IMR-90 (cell line): ENCODE results near the gene TMEM131. TPM values are rescaled to one million over a fixed set of nuclear protein-coding genes. Genes with fewer than 3 reads are reported as not detected.

Source experiments
- ATAC-seq: fragments of 200-7000 bp; cut with Tn5 transposase; 2 replicates; pipeline ENCODE4 v1.9.1; 2020; ENCODE audit warnings: low read depth, mild to moderate bottlenecking, moderate library complexity
- BruUV-seq: library from RNA; stranded (reverse); fragments of 400-500 nt; replicated peaks from 2 replicates; lab custom pipeline; 2021; lab: Mats Ljungman, UMichigan
- CTCF ChIA-PET: fragments of 300-600 bp; formaldehyde crosslinking; extraction: SDS; loops from one replicate; lab custom pipeline; 2021; ENCODE audit warnings: antibody characterized with exemption; lab: Yijun Ruan, JAX
- POLR2A ChIA-PET: fragments of 300-600 bp; sonication (Branson Sonifier 250); formaldehyde crosslinking; loops from one replicate; lab custom pipeline; 2022; ENCODE audit warnings: antibody characterized with exemption; ENCODE audit not compliant: unreplicated experiment; lab: Charles Lee
- DNase-seq: peaks from one replicate; pipeline ENCODE4 v3.0.0; 2013
- H2AFZ ChIP-seq: replicated peaks from 2 replicates; pipeline ENCODE3; 2013; ENCODE audit warnings: low read length, mild to moderate bottlenecking; ENCODE audit not compliant: poor library complexity
- H2AK5ac ChIP-seq: 2 replicates; pipeline ENCODE4 v1.6.1; 2013; ENCODE audit warnings: low read depth, low read length, inconsistent platforms
- H2AK9ac ChIP-seq: replicated peaks from 2 replicates; pipeline ENCODE3; 2013; ENCODE audit warnings: mild to moderate bottlenecking, low read depth, low read length, moderate library complexity; ENCODE audit not compliant: poor library complexity
- H2BK120ac ChIP-seq: 2 replicates; pipeline ENCODE4 v1.6.1; 2013; ENCODE audit warnings: low read depth, low read length, inconsistent platforms
- H2BK15ac ChIP-seq: 3 replicates; pipeline ENCODE4 v1.6.1; 2013; ENCODE audit warnings: low read depth, low read length, inconsistent platforms
- H2BK20ac ChIP-seq: 2 replicates; pipeline ENCODE4 v1.6.1; 2013; ENCODE audit warnings: low read depth, mild to moderate bottlenecking, inconsistent platforms, low read length, moderate library complexity
- H2BK5ac ChIP-seq: 2 replicates; pipeline ENCODE4 v1.6.1; 2013; ENCODE audit warnings: mild to moderate bottlenecking, low read depth, low read length, inconsistent platforms; ENCODE audit not compliant: poor library complexity, severe bottlenecking
- H3K14ac ChIP-seq: replicated peaks from 2 replicates; pipeline ENCODE4 v1.6.1; 2013; ENCODE audit warnings: low read depth, low read length, inconsistent platforms
- H3K18ac ChIP-seq: 2 replicates; pipeline ENCODE4 v1.6.1; 2013; ENCODE audit warnings: low read depth, low read length, control low read depth
- H3K23ac ChIP-seq: 2 replicates; pipeline ENCODE4 v1.6.1; 2013; ENCODE audit warnings: low read depth, low read length, inconsistent platforms
- H3K27ac ChIP-seq: 2 replicates; pipeline ENCODE4 v1.5.1; 2013; ENCODE audit warnings: mild to moderate bottlenecking, control low read depth, low read length; ENCODE audit not compliant: insufficient read depth
- H3K27me3 ChIP-seq: 2 replicates; pipeline ENCODE4 v1.6.1; 2013; ENCODE audit warnings: low read length; ENCODE audit not compliant: control insufficient read depth, insufficient read depth
- H3K36me3 ChIP-seq: 2 replicates; pipeline ENCODE4 v1.6.1; 2013; ENCODE audit warnings: low read length, mixed read lengths; ENCODE audit not compliant: control insufficient read depth, insufficient read depth
- H3K4ac ChIP-seq: 2 replicates; pipeline ENCODE4 v1.6.1; 2013; ENCODE audit warnings: low read depth, low read length, inconsistent platforms
- H3K4me1 ChIP-seq: 2 replicates; pipeline ENCODE4 v1.6.1; 2013; ENCODE audit warnings: low read length, mixed read lengths; ENCODE audit not compliant: control insufficient read depth, insufficient read depth
- H3K4me2 ChIP-seq: 2 replicates; pipeline ENCODE4 v1.6.1; 2013; ENCODE audit warnings: low read depth, mild to moderate bottlenecking, control low read depth, low read length, moderate library complexity
- H3K4me3 ChIP-seq: 2 replicates; pipeline ENCODE4 v1.5.1; 2013; ENCODE audit warnings: low read depth, mild to moderate bottlenecking, control low read depth, low read length, moderate library complexity; ENCODE audit not compliant: insufficient read depth
- H3K56ac ChIP-seq: 2 replicates; pipeline ENCODE4 v1.6.1; 2013; ENCODE audit warnings: low read length, inconsistent platforms; ENCODE audit not compliant: insufficient read depth; ENCODE audit errors: extremely low read depth
- H3K79me1 ChIP-seq, 2 experiments: 2 replicates each; pipeline ENCODE4 v1.6.1; 2013; ENCODE audit warnings: low read length in 2 of 2, inconsistent platforms in 1 of 2, low read depth in 1 of 2
- H3K9ac ChIP-seq: 2 replicates; pipeline ENCODE4 v1.6.1; 2013; ENCODE audit warnings: low read depth, low read length, control low read depth
- H3K9me1 ChIP-seq: 2 replicates; pipeline ENCODE4 v1.6.1; 2013; ENCODE audit warnings: low read length, inconsistent platforms; ENCODE audit not compliant: insufficient read depth
- H3K9me3 ChIP-seq: 2 replicates; pipeline ENCODE4 v1.6.1; 2013; ENCODE audit warnings: low read length; ENCODE audit not compliant: control insufficient read depth, insufficient read depth
- H4K20me1 ChIP-seq: 2 replicates; pipeline ENCODE4 v1.6.1; 2013; ENCODE audit warnings: low read length, inconsistent platforms; ENCODE audit not compliant: insufficient read depth
- H4K5ac ChIP-seq: 2 replicates; pipeline ENCODE4 v1.6.1; 2013; ENCODE audit warnings: mild to moderate bottlenecking, low read depth, low read length, control low read depth
- H4K8ac ChIP-seq, 2 experiments: 2 replicates each; pipeline ENCODE4 v1.6.1; 2013; ENCODE audit warnings: low read depth in 2 of 2, low read length in 2 of 2, control low read depth in 1 of 2, inconsistent platforms in 1 of 2
- H4K91ac ChIP-seq: 2 replicates; pipeline ENCODE4 v1.6.1; 2013; ENCODE audit warnings: low read depth, low read length, inconsistent platforms; ENCODE audit not compliant: insufficient read depth
- CEBPB ChIP-seq: IDR thresholded peaks from 2 replicates; pipeline ENCODE4 v1.6.1; 2012; ENCODE audit warnings: low read depth, low read length, improper control_type of control experiment
- FOS ChIP-seq: fragments of 150-350 bp; IDR thresholded peaks from 2 replicates; pipeline ENCODE4 v1.6.1; 2016; ENCODE audit warnings: low read depth, low read length
- MAFK ChIP-seq: IDR thresholded peaks from 2 replicates; pipeline ENCODE4 v1.6.1; 2012; ENCODE audit warnings: low read depth, low read length, improper control_type of control experiment
- MXI1 ChIP-seq: IDR thresholded peaks from 2 replicates; pipeline ENCODE4 v1.6.1; 2012; ENCODE audit warnings: low read depth, mild to moderate bottlenecking, low read length, moderate library complexity, borderline replicate concordance
- NFE2L2 ChIP-seq: fragments of 150-350 bp; IDR thresholded peaks from 2 replicates; pipeline ENCODE4 v1.6.1; 2016; ENCODE audit warnings: low read depth, mild to moderate bottlenecking, low read length
- POLR2A ChIP-seq: IDR thresholded peaks from 2 replicates; pipeline ENCODE4 v1.6.1; 2012; ENCODE audit warnings: mild to moderate bottlenecking, low read depth, low read length
- RAD21 ChIP-seq: IDR thresholded peaks from 2 replicates; pipeline ENCODE4 v1.6.1; 2012; ENCODE audit warnings: low read length, improper control_type of control experiment
- RFX5 ChIP-seq: IDR thresholded peaks from 2 replicates; pipeline ENCODE4 v1.8.0; 2012; ENCODE audit warnings: low read depth, mild to moderate bottlenecking, low read length, moderate library complexity
- WGBS, 2 experiments: methylation state at CpG; one replicate each; pipeline versions ENCODE4 v1.1.5 to v1.1.7; 2013; ENCODE audit warnings: missing lambda C conversion rate in 2 of 2; ENCODE audit not compliant: insufficient read length in 1 of 2; ENCODE audit errors: extremely low coverage in 2 of 2; 5-methylcytosine and 5-hydroxymethylcytosine counted together
- dilution Hi-C: fragments of 300-500 bp; cut with HindIII; formaldehyde crosslinking; loops from one replicate; pipeline ENCODE4 v1.14.3; 2018; ENCODE audit warnings: low sequenced_read_pairs; ENCODE audit not compliant: unreplicated experiment
- in situ Hi-C: fragments of 300-500 bp; cut with MboI; formaldehyde crosslinking; loops from 3 replicates; pipeline ENCODE4 v1.14.3; 2019; ENCODE audit warnings: low sequenced_read_pairs, inconsistent platforms, mixed read lengths
- intact Hi-C: fragments of 100-400 bp; cut with micrococcal nuclease; formaldehyde crosslinking; loops from 2 replicates; pipeline ENCODE4 v1.10.0; 2022
- polyA plus RNA-seq, 3 experiments: library from polyadenylated mRNA; depleted of rRNA; stranded (reverse); fragments of >200 nt; gene quantifications; 2 replicates each; pipeline ENCODE4 v1.2.3, GENCODE V29; 2012; ENCODE audit warnings: low replicate concordance in 1 of 3
- total RNA-seq: library from RNA; depleted of rRNA; stranded (reverse); fragments of >200 nt; gene quantifications from 2 replicates; pipeline ENCODE4 v1.2.3, GENCODE V29; 2012
- TF ChIP-seq, protein P1 (sequence below): fragments of 150-350 bp; IDR thresholded peaks from 2 replicates; pipeline ENCODE4 v1.6.1; 2016; ENCODE audit warnings: low read depth, mild to moderate bottlenecking, low read length, moderate library complexity, borderline replicate concordance
- TF ChIP-seq, protein P2 (sequence below): fragments of 150-350 bp; IDR thresholded peaks from 2 replicates; pipeline ENCODE4 v1.6.1; 2017; ENCODE audit warnings: mild to moderate bottlenecking, antibody characterized with exemption, low read length, low read depth
- TF ChIP-seq, protein P3 (sequence below): conservative IDR thresholded peaks from 2 replicates; pipeline ENCODE4 v1.5.1; 2012; ENCODE audit warnings: mild to moderate bottlenecking, low read depth, low read length, improper control_type of control experiment

TMEM131 gene
- total and polyA plus RNA-seq, 2 of the 4 experiments (the other 2 are of a cell fraction) = 13.3 to 14.0 TPM

DNA sequence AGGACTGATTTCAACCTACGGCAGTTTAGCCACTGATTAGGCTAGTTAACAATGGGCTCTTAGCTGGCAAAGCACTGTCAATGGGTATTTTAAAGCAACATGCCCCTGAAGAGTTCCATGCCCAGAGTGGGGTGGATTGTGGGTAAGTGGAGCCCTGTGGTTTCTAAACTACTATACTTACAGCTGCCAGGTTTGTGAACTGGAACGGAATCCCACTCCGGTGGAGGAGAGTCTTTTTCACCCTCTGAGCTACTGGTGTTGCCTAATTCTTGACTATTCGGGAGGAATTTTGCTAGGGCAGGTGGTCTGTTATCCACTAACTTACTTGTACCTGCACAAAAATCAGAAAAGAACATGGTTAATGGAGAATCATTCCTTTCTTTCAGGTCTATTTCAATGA lies 229.8 kb downstream of the TMEM131 start:
- intact Hi-C loops = loop anchor here (10.0 kb wide), 1 partner anchor 61 kb away; no protein-coding TSS in a partner anchor
- POLR2A ChIA-PET = no interaction called here

More for the DNA sequence above, 229.8 kb downstream of the TMEM131 start:
- Histone ChIP-seq H3K27me3 (no peaks in the 10 kb centered on the region), H3K56ac (no peak overlapping the region), H2BK15ac (no peak overlapping the region), H2BK20ac (no peak overlapping the region), H4K91ac (no peak overlapping the region), H2AK9ac (no peak overlapping the region), H3K4me3 (no peak overlapping the region), H3K9me1 (peaks cover 13% of the 10 kb centered on the region; the same call in 1 of the 2 replicates), H3K4me1 (no peaks in the 10 kb centered on the region), H3K23ac (no peak overlapping the region), H3K4me2 (no peak overlapping the region), H4K20me1 (no peaks in the 10 kb centered on the region), H3K9me3 (no peaks in the 10 kb centered on the region), H3K27ac (no peak overlapping the region), H4K5ac (no peak overlapping the region), H2AFZ (no peak overlapping the region), H3K4ac (no peak overlapping the region), H3K79me1 (no peaks in the 10 kb centered on the region; a peak in 1 of 4 replicates), H3K14ac (no peak overlapping the region), H3K9ac (no peak overlapping the region), H2BK120ac (no peak overlapping the region), H4K8ac (no peak overlapping the region), H3K36me3 (peaks cover 39% of the 10 kb centered on the region), H2BK5ac (no peak overlapping the region), H3K18ac (no peak overlapping the region), H2AK5ac (no peak overlapping the region)
- WGBS, 2 experiments = no CpG with 5 or more reads among the region's 4 CpGs
- no TSS peak for BruUV-seq
- ATAC-seq = no peak
- no peak for DNase-seq
- dilution Hi-C loops (no loop called here), in situ Hi-C loops (no loop called here)
- CTCF ChIA-PET = no interaction called here
- TF ChIP-seq FOS = no peak
- TF ChIP-seq, protein P1, sequence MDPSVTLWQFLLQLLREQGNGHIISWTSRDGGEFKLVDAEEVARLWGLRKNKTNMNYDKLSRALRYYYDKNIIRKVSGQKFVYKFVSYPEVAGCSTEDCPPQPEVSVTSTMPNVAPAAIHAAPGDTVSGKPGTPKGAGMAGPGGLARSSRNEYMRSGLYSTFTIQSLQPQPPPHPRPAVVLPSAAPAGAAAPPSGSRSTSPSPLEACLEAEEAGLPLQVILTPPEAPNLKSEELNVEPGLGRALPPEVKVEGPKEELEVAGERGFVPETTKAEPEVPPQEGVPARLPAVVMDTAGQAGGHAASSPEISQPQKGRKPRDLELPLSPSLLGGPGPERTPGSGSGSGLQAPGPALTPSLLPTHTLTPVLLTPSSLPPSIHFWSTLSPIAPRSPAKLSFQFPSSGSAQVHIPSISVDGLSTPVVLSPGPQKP = no peak
- no peak for TF ChIP-seq NFE2L2
- no peak for TF ChIP-seq CEBPB
- no peak for TF ChIP-seq MAFK
- TF ChIP-seq, protein P2, sequence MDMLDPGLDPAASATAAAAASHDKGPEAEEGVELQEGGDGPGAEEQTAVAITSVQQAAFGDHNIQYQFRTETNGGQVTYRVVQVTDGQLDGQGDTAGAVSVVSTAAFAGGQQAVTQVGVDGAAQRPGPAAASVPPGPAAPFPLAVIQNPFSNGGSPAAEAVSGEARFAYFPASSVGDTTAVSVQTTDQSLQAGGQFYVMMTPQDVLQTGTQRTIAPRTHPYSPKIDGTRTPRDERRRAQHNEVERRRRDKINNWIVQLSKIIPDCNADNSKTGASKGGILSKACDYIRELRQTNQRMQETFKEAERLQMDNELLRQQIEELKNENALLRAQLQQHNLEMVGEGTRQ = no peak
- TF ChIP-seq, protein P3, sequence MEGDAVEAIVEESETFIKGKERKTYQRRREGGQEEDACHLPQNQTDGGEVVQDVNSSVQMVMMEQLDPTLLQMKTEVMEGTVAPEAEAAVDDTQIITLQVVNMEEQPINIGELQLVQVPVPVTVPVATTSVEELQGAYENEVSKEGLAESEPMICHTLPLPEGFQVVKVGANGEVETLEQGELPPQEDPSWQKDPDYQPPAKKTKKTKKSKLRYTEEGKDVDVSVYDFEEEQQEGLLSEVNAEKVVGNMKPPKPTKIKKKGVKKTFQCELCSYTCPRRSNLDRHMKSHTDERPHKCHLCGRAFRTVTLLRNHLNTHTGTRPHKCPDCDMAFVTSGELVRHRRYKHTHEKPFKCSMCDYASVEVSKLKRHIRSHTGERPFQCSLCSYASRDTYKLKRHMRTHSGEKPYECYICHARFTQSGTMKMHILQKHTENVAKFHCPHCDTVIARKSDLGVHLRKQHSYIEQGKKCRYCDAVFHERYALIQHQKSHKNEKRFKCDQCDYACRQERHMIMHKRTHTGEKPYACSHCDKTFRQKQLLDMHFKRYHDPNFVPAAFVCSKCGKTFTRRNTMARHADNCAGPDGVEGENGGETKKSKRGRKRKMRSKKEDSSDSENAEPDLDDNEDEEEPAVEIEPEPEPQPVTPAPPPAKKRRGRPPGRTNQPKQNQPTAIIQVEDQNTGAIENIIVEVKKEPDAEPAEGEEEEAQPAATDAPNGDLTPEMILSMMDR = no peak
- no peak for TF ChIP-seq RFX5
- no peak for TF ChIP-seq POLR2A
- no peak for TF ChIP-seq MXI1
- TF ChIP-seq RAD21 = no peak
